Osteocyte (in vitro differentiated cells): ENCODE measurements around the gene BNIP5. TPM values are rescaled to one million over a fixed set of nuclear protein-coding genes. Genes with fewer than 3 reads are reported as not detected.

ENCODE experiments used
- DNase-seq: peaks from one replicate; pipeline ENCODE4 v3.0.0; 2021; ENCODE audit warnings: mixed read lengths; ENCODE audit not compliant: unreplicated experiment; ENCODE audit errors: extremely low spot score
- H3K27ac Mint-ChIP-seq: one replicate; pipeline ENCODE4 v1.8.0; 2021; ENCODE audit warnings: mild to moderate bottlenecking, mixed read lengths; ENCODE audit not compliant: unreplicated experiment
- H3K27me3 Mint-ChIP-seq: one replicate; pipeline ENCODE4 v1.8.0; 2021; ENCODE audit warnings: mixed read lengths; ENCODE audit not compliant: unreplicated experiment
- H3K36me3 Mint-ChIP-seq: one replicate; pipeline ENCODE4 v1.8.0; 2021; ENCODE audit warnings: mixed read lengths; ENCODE audit not compliant: unreplicated experiment
- H3K4me1 Mint-ChIP-seq: one replicate; pipeline ENCODE4 v1.8.0; 2021; ENCODE audit warnings: mixed read lengths; ENCODE audit not compliant: unreplicated experiment
- H3K4me3 Mint-ChIP-seq: one replicate; pipeline ENCODE4 v1.8.0; 2021; ENCODE audit warnings: mild to moderate bottlenecking, moderate library complexity, mixed read lengths; ENCODE audit not compliant: unreplicated experiment
- H3K9me3 Mint-ChIP-seq: one replicate; pipeline ENCODE4 v1.8.0; 2021; ENCODE audit warnings: mixed read lengths; ENCODE audit not compliant: unreplicated experiment
- CTCF ChIP-seq: fragments of 200-600 bp; sonication (generic); IDR thresholded peaks from 2 replicates; pipeline ENCODE4 v1.5.0; 2021; ENCODE audit warnings: antibody characterized with exemption, mild to moderate bottlenecking, moderate library complexity
- total RNA-seq: library from RNA; stranded (reverse); gene quantifications from 2 replicates; pipeline ENCODE4 v1.2.1, GENCODE V29; 2021

Gene BNIP5
- total RNA-seq, 1 donor from 2014 or later, result not detected

- Mint-ChIP-seq H3K36me3 (peaks cover 4% of the 10 kb centered on the region), H3K27ac (no peak within 1 kb of the TSS), H3K4me3 (no peak within 1 kb of the TSS), H3K4me1 (no peaks in the 10 kb centered on the region), H3K27me3 (peaks cover 45% of the 10 kb centered on the region), H3K9me3 (peaks cover 5% of the 10 kb centered on the region)
- no peak for DNase-seq
- no peak for TF ChIP-seq CTCF
These were observed 66.6 kb downstream of the BNIP5 start, which contains the start of gene PNPLA1 for GRCh38 chr6:36269834-36270705. TSS of gene PNPLA1 (plus strand) at chr6:36270060. CDS start at chr6:36270460, 400 bp downstream.

GRCh38 chr6:36268478-36269275 lies 68.0 kb downstream of the BNIP5 start:
- H3K27ac Mint-ChIP-seq, result no peak overlapping the region
- DNase-seq, result no peak

GRCh38 chr6:36267731-36268477 lies 68.8 kb downstream of the BNIP5 start:
- no peak overlapping the region for H3K27ac Mint-ChIP-seq

More at GRCh38 chr6:36268478-36269275, 68.0 kb downstream of the BNIP5 start:
- Mint-ChIP-seq H3K9me3 (peaks cover 5% of the 10 kb centered on the region), H3K36me3 (peaks cover 4% of the 10 kb centered on the region), H3K4me3 (no peak overlapping the region), H3K27me3 (peaks cover 35% of the 10 kb centered on the region), H3K4me1 (no peaks in the 10 kb centered on the region)
- TF ChIP-seq CTCF, result no peak

GRCh38 chr6:36266913-36267644 lies 69.6 kb downstream of the BNIP5 start:
- peaks cover 36% of the 10 kb centered on the region for H3K27me3 Mint-ChIP-seq
- H3K9me3 Mint-ChIP-seq, result peaks cover 5% of the 10 kb centered on the region
- H3K36me3 Mint-ChIP-seq, result peaks cover 4% of the 10 kb centered on the region
- no peak for DNase-seq
- no peak overlapping the region for H3K27ac Mint-ChIP-seq
- no peaks in the 10 kb centered on the region for H3K4me1 Mint-ChIP-seq
- TF ChIP-seq CTCF, result no peak
- no peak overlapping the region for H3K4me3 Mint-ChIP-seq

More at GRCh38 chr6:36267731-36268477, 68.8 kb downstream of the BNIP5 start:
- peaks cover 4% of the 10 kb centered on the region for H3K36me3 Mint-ChIP-seq
- peaks cover 32% of the 10 kb centered on the region for H3K27me3 Mint-ChIP-seq
- TF ChIP-seq CTCF, result no peak
- peaks cover 5% of the 10 kb centered on the region for H3K9me3 Mint-ChIP-seq
- no peak overlapping the region for H3K4me3 Mint-ChIP-seq
- H3K4me1 Mint-ChIP-seq, result no peaks in the 10 kb centered on the region
- DNase-seq, result no peak

Other genes with a start within 250 kb of the BNIP5 start
- 1.5 and 1.6 TPM in 2 replicates for gene MAPK13, start 206.4 kb downstream of the BNIP5 start, total RNA-seq
- gene BRPF3, start 140.1 kb downstream of the BNIP5 start, total RNA-seq, result 29.4 and 36.2 TPM in 2 replicates
- not detected in 2 replicates for gene PNPLA1, start 66.8 kb downstream of the BNIP5 start, total RNA-seq
- 0.24 and 0.59 TPM in 2 replicates for gene ETV7, start 50.8 kb upstream of the BNIP5 start, total RNA-seq
- gene PXT1, start 106.0 kb upstream of the BNIP5 start, total RNA-seq, result not detected in 2 replicates
- gene KCTD20, start 106.1 kb upstream of the BNIP5 start, total RNA-seq, result 76.3 and 82.5 TPM in 2 replicates
- gene STK38, start 210.6 kb upstream of the BNIP5 start, total RNA-seq, result 51.6 and 53.9 TPM in 2 replicates